Measurements from ENCODE around the gene FBXO24.
"Not testable (repeated sequence)": the region's sequence is repeated elsewhere in the genome, so short reads cannot be mapped to it uniquely, and the experiment has no call there.

The FBXO24 gene, protein sequence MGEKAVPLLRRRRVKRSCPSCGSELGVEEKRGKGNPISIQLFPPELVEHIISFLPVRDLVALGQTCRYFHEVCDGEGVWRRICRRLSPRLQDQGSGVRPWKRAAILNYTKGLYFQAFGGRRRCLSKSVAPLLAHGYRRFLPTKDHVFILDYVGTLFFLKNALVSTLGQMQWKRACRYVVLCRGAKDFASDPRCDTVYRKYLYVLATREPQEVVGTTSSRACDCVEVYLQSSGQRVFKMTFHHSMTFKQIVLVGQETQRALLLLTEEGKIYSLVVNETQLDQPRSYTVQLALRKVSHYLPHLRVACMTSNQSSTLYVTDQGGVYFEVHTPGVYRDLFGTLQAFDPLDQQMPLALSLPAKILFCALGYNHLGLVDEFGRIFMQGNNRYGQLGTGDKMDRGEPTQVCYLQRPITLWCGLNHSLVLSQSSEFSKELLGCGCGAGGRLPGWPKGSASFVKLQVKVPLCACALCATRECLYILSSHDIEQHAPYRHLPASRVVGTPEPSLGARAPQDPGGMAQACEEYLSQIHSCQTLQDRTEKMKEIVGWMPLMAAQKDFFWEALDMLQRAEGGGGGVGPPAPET

DNA sequence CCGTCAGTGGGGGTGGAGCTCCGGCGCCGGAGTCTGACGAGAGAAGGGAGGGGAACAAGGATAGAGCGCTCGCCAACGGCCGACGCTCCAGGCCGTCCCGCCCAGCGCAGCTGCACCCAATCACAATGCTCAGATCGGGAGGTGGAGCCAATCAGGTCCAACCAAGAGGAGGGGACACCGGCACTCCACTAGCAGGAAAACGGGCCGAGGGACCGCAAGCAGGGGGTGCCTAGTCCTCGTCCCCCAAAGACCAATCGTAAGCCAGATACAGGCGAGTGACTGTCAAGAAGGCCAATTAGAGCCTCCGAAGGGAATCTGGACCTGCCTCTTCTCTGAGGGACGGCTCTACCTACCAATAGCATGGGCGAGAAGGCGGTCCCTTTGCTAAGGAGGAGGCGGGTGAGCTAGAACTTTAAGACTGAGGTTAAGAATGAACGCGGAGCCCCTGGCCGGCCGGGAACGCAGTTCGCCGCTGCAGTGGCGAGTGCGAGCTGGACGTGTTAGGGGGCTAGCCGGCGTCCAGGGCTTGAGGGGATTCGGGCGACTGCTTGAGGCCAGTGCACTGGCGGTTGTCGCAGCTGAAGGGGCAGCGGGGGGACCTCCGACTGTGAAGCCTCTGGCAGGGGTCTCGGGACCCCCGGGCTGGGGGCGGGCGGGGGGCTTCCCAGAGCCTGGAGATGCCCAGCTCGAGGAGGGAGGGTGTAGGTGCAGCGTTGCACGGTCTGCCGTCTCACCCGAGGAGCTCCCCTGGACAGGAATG, at the start of gene FBXO24:
Gene FBXO24 (plus strand): TSS at position 63 of the 760 bp plus-strand sequence. CDS start 298 bp downstream, at position 361.
- Histone ChIP-seq H3K79me2 (ENCODE audit: insufficient read depth, low read length) (peaks cover 42% of the 10 kb centered on the region), H3K9me3 (ENCODE audit: insufficient read depth, low read depth, low read length) (no peaks in the 10 kb centered on the region), H3K9ac (ENCODE audit: low read depth, low read length, poor library complexity, severe bottlenecking) (peak within 1 kb of the TSS; percentile 96), H3K4me3 (ENCODE audit: low read length, poor library complexity, severe bottlenecking) (peak within 1 kb of the TSS; percentile 97), H3K27me3 (ENCODE audit: insufficient read depth, low read length, poor library complexity, severe bottlenecking) (no peaks in the 10 kb centered on the region), H3K4me1 (ENCODE audit: insufficient read depth, low read length, poor library complexity, severe bottlenecking) (peaks cover 16% of the 10 kb centered on the region), H3K9me2 (replicated peaks; ENCODE audit: low read depth, low read length) (no peaks in the 10 kb centered on the region), H3F3A (ENCODE audit: low read depth) (peaks cover 8% of the 10 kb centered on the region; the same call in 1 of the 2 replicates), H3K4me2 (ENCODE audit: low read depth, low read length, poor library complexity, severe bottlenecking) (peak within 1 kb of the TSS; percentile 99), H4K20me1 (ENCODE audit: insufficient read depth, low read length, poor library complexity, severe bottlenecking) (peaks cover 38% of the 10 kb centered on the region), H2AFZ (ENCODE audit: low read length) (peak within 1 kb of the TSS; percentile 83), H3K36me3 (ENCODE audit: insufficient read depth, low read length) (peaks cover 7% of the 10 kb centered on the region; the same call in 1 of the 2 replicates)
- TF ChIP-seq EZH2phosphoT487 (IDR thresholded peaks at IDR 0.05; ENCODE audit: borderline replicate concordance) = no peak
- TF ChIP-seq, protein P1, sequence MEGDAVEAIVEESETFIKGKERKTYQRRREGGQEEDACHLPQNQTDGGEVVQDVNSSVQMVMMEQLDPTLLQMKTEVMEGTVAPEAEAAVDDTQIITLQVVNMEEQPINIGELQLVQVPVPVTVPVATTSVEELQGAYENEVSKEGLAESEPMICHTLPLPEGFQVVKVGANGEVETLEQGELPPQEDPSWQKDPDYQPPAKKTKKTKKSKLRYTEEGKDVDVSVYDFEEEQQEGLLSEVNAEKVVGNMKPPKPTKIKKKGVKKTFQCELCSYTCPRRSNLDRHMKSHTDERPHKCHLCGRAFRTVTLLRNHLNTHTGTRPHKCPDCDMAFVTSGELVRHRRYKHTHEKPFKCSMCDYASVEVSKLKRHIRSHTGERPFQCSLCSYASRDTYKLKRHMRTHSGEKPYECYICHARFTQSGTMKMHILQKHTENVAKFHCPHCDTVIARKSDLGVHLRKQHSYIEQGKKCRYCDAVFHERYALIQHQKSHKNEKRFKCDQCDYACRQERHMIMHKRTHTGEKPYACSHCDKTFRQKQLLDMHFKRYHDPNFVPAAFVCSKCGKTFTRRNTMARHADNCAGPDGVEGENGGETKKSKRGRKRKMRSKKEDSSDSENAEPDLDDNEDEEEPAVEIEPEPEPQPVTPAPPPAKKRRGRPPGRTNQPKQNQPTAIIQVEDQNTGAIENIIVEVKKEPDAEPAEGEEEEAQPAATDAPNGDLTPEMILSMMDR (conservative IDR thresholded peaks at IDR 0.05; ENCODE audit: low read length) = no peak

DNA sequence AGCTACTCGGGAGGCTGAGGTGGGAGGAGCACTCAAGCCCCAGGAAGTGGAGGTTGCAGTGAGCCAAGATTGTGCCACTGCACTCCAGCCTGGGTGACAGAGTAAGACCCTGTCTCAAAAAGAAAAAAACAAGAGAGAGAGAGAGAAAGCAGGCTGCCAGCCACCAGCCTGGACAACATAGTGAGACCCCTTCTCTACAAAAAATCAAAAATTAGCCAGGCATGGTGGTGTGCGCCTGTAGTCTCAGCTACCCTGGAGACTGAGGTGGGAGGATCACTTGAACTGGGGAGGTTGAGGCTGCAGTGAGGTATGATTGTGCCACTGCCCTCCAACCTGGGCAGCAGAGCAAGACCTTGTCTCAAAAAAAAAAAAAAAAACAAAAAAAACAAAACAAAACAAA, 49.4 kb upstream of the FBXO24 start:
- not testable (repeated sequence) for H3K9ac ChIP-seq (ENCODE audit: low read depth, low read length, poor library complexity, severe bottlenecking); H3K36me3 ChIP-seq (ENCODE audit: insufficient read depth, low read length); H3K27me3 ChIP-seq (ENCODE audit: insufficient read depth, low read length, poor library complexity, severe bottlenecking); H3K4me2 ChIP-seq (ENCODE audit: low read depth, low read length, poor library complexity, severe bottlenecking); H3F3A ChIP-seq (ENCODE audit: low read depth); H3K9me2 ChIP-seq (replicated peaks; ENCODE audit: low read depth, low read length); H2AFZ ChIP-seq (ENCODE audit: low read length); H4K20me1 ChIP-seq (ENCODE audit: insufficient read depth, low read length, poor library complexity, severe bottlenecking); H3K4me3 ChIP-seq (ENCODE audit: low read length, poor library complexity, severe bottlenecking); H3K9me3 ChIP-seq (ENCODE audit: insufficient read depth, low read depth, low read length)
- H3K4me1 ChIP-seq (ENCODE audit: insufficient read depth, low read length, poor library complexity, severe bottlenecking) = peaks cover 19% of the 10 kb centered on the region
- H3K79me2 ChIP-seq (ENCODE audit: insufficient read depth, low read length) = peaks cover 11% of the 10 kb centered on the region

DNA sequence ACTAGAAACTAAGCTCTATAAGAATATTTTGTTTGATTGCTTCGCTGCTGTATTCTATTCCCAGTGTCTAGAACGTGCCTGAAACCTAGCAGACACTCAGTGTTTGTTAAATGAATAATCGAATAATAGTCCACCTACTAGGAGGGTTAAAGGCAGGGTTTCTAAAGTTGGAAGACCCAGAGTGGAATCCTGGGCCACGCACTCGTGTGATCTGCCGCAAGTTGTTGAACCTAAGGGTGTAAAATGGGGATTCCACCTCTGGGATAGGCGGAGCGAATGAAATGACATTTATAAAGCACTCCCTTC, 47.8 kb upstream of the FBXO24 start:
- no peaks in the 10 kb centered on the region for H3K9me3 ChIP-seq (ENCODE audit: insufficient read depth, low read depth, low read length)
- H3K4me2 ChIP-seq (ENCODE audit: low read depth, low read length, poor library complexity, severe bottlenecking) = peak overlapping the region; percentile 99
- H4K20me1 ChIP-seq (ENCODE audit: insufficient read depth, low read length, poor library complexity, severe bottlenecking) = no peaks in the 10 kb centered on the region
- 0 out of 2 replicates have a peak, but pooled peaks cover 3% of the 10 kb centered on the region for H3F3A ChIP-seq (ENCODE audit: low read depth)
- no peaks in the 10 kb centered on the region for H3K9me2 ChIP-seq (replicated peaks; ENCODE audit: low read depth, low read length)
- no peaks in the 10 kb centered on the region for H3K36me3 ChIP-seq (ENCODE audit: insufficient read depth, low read length)
- peaks cover 20% of the 10 kb centered on the region for H3K4me1 ChIP-seq (ENCODE audit: insufficient read depth, low read length, poor library complexity, severe bottlenecking)
- H2AFZ ChIP-seq (ENCODE audit: low read length) = peak overlapping the region; percentile 97
- no peaks in the 10 kb centered on the region for H3K27me3 ChIP-seq (ENCODE audit: insufficient read depth, low read length, poor library complexity, severe bottlenecking)
- peak overlapping the region; percentile 77 for H3K4me3 ChIP-seq (ENCODE audit: low read length, poor library complexity, severe bottlenecking)
- TF ChIP-seq EZH2phosphoT487 (IDR thresholded peaks at IDR 0.05; ENCODE audit: borderline replicate concordance) = no peak
- TF ChIP-seq, protein P1 (conservative IDR thresholded peaks at IDR 0.05; ENCODE audit: low read length) = no peak
- peaks cover 13% of the 10 kb centered on the region for H3K79me2 ChIP-seq (ENCODE audit: insufficient read depth, low read length)
- H3K9ac ChIP-seq (ENCODE audit: low read depth, low read length, poor library complexity, severe bottlenecking) = peak overlapping the region; percentile 65

Data from Loucy (cell line).